Ramos (cell line): Measurements from ENCODE around the gene SLC17A4.

Experiments
- in situ Hi-C: fragments of 300-500 bp; cut with MboI; formaldehyde crosslinking; loops from one replicate; pipeline ENCODE4 v1.14.3; 2022; ENCODE audit warnings: low sequenced_read_pairs; ENCODE audit not compliant: unreplicated experiment

SLC17A4 gene

DNA sequence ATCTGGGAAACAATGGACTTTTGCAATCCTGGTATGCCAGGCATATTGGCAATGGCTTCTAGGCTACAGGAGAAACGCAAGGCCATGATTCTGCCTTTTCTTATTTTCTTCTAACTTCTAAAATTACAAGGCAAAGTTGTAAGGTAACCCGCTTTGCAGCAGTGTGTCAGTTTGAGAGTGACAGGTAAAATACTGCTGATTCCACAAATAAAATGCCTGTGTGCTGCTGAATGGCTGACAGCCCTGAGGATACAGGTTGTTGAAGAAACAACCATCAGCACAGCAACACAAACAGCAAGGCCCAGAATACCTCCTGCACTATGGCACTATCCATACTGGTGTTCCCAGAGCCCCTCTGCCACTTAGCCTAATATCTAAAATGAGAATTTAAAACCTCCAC is 40.2 kb downstream of the SLC17A4 start:
- in situ Hi-C loops = no loop called here

DNA sequence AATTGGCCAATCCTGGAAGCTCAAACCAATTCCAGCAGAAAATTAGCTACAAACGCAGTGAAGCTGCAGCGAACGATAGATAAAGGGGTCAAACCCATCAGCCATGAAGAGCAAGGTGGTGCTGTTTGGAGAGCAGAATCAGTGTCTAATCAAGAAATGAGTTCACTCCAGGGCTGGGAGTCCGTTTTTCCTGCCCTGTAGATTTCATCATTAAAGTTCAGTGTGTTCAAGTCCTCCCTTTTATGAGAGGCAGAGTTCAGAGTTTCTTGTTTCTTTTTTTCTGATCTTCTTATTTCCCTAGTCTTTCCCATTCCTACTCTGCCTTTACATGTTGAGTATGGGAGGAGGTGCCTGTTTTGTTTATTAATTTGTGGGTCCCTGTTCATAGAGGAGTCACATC is 46.9 kb downstream of the SLC17A4 start:
- in situ Hi-C loops = no loop called here

DNA sequence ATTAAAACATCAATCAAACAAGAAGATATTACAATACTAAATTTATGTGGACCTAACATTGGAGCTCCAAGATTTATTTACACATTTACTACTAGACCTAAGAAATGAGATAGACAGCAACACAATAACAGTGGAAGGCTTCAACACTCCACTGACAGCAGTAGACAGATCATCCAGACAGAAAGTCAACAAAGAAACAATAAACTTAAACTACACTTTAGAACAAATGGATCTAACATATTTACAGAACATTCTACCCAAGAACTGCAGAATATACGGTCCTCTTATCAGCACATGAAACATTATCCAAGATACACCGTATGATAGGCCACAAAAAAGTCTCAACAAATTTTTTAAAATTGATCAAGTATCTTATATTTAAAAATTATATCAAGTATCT is 50.3 kb downstream of the SLC17A4 start:
- in situ Hi-C loops = no loop called here

DNA sequence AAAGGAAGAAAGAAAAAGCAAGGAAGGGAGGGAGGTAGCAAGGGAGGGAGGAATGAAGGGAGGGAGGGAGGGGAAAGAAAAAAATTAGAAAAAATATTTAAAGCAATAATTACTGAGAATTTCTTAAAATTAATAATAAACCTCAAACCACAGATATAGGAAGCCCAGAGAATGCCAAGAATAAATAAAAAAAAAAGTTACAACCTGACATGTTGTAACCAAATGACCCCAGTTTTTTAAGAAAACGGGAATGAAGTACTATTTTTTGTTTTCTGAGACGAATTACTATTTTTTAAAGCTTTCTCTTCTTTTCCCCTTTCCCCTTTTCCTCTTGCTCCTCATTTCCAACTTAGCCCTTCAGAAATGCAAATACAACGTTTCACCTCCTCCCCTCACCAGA is 60.7 kb downstream of the SLC17A4 start:
- in situ Hi-C loops = no loop called here

DNA sequence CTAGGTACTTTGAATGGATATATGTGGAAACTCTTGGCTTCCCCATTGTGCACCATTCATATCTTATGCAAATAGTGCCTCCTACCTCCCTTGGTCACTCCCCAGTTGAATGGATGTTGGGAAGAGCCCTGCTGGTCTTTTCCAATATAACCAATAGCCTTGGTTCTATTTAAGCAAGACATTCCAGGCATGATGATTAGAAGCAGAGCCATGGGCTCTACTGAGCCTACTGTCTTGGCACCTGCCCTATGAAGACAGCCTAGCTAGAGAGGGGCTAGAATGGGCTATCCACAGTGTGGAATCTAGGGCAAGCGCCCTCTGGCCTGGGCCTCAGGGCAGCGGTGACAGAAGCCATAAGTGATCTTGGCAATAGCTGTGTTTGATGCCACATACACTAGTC is 61.7 kb downstream of the SLC17A4 start:
- in situ Hi-C loops = no loop called here

DNA sequence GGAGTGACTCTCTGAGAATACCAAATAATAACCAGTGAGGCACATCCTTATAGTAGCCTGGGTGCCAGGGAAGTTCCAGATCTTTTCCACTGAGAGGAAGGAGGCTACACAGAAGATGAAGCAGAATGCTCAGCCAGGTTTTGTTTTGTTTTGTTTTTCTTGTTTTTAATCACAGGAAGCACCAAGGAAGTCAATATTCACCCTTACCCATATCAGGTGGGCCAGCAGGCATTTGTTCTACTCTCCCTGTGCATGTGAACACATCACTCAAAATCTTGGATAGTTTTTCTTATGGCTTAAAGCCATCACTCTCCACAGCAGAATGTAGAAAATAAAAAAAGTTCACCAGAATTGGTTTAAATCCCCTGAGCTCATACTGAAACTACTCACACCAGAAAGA is 66.8 kb downstream of the SLC17A4 start:
- in situ Hi-C loops = no loop called here

DNA sequence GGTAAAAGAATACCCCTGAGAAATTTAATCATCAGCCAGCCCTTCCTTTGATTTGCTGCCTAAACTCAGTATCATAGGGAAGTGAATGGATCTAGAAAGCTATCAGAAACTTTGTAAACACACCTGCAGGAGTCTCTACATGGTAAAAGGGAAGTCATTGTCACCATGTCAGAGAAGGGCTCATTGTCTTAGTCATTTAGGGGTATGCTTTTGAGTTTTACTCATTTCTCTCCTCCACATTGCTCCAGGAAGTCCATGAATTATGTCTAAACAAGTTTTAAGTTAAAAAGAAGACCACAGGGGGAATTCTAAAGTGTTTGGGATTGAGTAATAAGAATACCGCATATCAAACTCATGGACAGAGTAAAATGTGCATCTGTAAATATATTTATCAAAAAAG is 74.8 kb downstream of the SLC17A4 start:
- in situ Hi-C loops = no loop called here

DNA sequence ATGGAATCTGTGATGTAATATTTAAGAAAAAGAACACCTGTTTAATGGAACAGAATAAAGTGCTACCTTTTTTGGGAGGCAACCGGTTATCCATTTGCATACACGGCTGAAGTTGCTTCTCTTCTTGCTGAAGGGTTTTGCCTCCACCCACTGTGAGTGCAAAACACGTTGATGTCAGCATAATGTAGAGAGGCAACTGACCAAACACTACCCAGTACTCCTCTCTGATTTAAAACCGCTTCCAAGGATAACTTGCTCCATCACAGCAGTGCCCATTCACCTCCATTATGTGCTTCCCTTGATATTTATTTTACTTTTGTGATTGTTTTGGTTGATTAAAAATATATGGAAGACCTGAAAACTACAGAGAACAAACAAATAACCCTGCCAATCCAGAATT is 75.9 kb downstream of the SLC17A4 start:
- in situ Hi-C loops = no loop called here
